Activated gamma-delta T cell treated with anti-CD3 and anti-CD28 coated beads, Interleukin-2, amount 50 U/mL, for 16 hours (primary cell): ENCODE data around the gene JAG2.

Experiments
- DNase-seq: peaks from one replicate; pipeline ENCODE4 v3.0.0-alpha.2; 2020; ENCODE audit warnings: low read depth

JAG2 gene

DNA sequence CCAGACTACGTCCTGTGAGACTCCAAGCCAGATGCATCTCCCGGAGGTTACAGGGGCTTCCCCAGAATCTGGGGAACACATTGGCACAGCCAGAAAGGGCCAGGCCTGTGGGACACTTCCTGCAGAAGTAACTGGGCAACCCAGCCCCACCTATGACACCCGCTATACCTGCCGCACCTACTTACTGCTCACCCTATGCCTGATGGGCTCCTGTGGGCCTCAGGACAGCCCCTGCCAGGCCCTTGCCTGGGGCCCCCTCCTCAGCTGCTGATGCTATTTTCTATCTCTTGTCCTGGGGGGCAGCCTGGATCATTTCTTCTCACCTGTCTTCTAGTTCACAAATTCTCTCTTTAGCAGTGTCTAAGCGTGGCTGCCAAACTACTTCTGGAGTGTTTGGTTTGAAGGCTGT lies 28.7 kb downstream of the JAG2 start:
- DNase-seq = no peak

DNA sequence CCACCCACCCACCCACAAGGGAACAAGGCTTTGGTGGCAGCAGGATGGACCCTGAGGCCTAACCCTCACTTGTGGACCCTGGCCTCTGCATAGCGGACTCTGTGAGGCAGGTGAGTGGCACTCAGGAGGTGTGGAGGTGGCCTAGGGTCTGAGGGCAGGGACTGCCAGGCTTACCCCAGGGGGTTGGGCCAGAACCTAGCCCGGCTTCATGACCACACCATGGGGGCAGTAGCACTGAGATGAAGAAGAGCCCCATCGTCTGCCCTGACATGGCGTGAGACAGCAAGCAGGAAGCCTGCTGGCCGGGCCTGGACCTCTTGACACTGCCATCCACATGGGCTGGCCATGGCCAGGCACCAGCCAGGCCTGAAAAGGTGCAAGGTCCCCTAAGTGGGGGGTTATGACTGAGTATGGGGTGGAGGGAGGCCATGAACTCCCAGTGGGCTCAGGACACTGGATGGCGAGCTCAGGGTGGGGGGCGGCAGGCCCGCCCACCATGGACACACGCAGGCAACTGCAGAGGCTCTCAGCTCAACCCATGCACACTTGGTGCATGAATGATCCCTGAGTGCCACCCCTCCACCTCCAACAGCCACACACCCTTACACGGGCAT lies 29.3 kb downstream of the JAG2 start:
- no peak for DNase-seq

DNA sequence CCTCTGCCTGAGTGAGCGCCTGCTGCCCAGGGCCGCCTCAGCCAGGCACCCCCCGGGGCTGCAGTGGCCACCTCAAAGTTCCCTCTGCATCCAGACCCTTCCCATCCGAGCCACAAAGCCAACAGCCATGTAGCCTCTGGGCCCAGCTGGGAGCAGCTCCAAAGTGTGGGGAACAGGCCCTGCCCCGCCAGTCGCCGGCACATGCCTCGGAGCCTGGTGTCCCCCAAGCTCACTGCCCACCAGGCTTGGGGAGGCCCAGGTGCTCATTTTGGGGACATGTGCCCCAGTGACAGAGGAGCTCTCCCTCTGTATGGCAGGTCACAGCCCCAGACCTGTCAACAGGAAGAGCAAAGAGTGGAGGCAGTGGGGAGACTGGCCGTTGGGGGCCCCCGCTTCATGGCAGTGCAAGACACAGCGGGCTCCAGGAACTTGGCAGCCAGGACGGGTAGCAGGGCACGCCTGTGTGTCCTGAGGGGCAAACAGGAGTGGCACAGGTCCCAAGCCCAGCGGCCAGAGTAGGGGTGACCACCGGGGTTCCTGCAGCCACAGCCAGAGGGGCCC lies 29.9 kb downstream of the JAG2 start:
- no peak for DNase-seq

DNA sequence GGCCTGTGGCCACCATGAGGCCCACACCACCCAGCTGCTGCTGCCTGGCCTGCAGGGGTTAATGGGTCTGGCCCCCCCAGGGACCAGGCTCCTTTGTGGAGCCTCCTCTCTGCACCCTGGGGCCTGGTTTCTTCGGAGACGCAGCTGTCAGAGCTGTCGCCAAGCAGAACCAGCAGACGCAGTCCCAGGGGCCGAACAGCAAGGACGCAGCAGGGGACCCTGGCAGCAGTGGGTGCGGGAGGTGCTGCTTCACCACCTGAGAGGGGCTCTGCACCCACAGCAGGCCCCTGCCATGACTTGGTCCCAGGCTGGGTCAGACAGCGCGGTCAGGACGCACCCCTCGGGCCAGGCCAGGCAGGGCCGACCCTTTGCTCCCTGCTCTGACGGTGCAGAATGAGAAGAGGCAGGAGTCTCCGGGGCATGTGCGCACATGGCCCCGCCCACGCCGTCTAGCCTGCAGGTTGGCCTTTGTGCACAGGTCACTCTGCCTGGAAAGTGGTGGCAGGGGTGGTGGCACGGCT lies 30.5 kb downstream of the JAG2 start:
- no peak for DNase-seq

DNA sequence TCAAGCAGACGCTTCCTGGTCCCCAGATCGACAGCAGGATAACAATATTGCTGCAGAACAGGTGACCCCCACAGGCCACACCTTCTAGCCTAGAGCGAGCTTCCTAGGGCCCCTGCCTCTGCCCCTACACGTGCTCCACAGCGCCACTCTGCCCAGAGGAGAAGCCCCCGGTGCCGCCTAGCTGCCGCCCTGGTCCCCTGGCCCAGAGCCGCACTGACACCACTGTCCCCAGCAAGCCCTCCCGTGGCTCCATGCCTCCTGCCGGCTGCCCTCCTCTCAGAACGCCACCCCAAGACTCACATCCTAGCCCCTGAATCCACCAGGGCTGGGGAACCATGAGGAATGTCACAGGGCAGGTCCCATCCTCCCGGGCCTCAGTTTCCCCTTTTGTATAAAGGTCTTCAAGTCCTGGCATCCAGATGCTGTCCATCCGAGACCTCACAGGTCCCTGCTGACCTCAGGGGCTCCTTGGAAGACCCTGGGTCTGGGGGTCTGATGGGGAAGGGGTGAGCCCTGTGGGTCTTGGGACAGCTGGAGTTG lies 31.0 kb downstream of the JAG2 start:
- no peak for DNase-seq

DNA sequence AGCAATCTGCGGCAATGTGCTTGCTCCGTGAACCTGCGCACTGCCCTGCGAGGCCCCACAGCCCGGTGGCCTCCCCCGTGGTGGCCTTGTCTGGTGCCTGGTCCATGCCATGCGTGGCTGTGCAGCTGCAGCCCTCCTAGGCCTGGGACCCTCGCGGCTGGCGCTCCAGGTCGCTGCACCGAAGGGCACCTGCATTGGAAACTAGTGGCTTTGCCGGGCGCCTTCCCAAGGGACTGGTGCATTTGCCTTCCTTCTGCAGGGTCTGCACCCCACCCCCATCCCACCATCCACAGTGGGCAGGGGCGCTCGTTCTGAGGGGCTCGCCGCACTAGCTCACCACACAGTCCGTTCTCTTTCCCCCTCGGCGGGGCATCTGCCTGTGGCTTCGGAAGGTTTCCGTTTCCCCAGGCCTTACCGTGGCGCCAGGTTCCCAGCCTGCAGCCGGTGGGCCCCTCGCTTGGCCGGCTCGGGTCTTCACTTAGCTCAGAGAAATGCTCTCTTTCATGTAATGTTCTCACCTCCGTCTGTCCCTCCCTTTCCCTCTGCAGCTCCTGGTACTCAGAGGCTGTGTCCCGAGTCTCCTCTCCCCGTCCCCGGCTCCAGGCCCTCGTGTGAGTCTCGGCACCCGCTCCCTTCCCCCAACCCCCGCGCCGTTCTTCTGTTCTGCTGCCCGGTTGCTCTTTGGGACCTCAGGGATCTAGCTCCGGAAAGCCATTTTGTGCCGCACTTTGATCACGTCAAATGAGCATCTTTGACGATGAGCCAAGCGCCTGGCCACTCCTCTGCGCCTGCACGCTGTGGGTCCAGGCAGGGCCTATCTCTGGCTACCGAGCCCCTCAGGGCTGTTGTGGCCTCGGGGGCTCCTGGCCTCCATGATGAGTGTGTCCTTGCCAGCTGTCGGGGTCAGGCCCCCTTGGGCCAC lies 31.9 kb downstream of the JAG2 start:
- DNase-seq = no peak

DNA sequence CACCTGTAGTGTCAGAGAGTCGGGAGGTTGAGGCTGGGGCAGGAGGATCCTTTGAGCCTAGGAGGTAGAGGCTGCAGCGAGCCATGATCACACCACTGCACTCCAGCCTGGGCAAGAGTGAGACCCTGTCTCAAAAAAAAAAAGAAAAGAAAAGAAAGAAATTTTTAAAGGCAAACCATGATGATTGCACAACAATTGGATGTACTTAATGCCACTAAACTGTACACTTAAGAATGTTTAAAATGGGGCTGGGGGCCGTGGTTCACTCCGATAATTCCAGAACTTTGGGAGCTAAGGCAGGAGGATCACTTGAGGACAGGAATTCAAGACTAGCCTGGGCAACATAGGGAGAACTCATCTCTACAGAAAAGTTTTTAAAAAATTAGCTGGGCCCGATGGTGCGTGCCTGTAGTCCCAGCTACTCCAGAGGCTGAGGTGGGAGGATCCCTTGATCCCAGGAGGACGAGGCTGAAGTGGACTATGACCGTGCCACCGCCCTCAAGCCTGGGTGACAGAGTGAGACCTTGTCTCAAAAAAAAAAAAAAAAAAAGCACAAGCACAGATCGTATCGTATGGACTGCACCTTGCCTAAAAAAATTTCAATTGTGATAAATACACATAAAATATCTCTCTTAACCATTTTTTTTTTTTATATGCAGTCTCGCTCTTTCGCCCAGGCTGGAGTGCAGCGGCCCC lies 32.7 kb downstream of the JAG2 start:
- DNase-seq = no peak

DNA sequence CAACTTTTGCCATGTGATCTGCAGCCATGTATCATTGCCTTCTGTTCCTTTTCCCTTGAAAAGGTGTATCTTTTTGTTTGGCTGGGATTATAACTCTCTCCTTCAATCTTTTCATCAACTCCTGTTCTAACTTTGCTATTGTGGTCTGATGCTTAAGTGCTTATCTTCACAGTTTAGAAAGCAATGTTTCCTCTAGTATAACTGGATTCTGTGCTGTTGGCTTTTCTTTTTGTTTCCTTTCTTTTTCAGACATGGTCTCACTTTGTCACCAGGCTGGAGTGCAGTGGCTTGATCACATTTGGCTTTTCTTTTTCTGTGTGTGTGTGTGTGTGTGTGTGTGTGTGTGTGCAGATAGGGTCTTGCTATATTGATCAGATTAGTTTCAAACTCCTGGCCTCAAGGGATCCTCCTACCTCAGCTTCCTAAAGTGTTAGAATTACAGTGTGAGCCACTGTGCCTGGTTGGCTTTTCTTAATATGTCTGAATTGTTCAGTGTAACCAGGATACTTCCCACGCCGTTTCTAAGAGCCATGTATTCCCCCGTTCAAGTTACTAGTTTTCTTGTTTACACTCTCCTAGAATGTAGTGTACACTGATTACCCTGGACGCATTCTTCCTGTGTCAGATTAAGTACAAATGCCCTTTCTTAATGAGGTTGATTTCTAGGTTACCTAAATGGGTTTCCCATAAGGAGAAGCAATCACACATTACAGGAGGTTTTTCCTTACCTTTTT lies 35.5 kb downstream of the JAG2 start:
- no peak for DNase-seq

DNA sequence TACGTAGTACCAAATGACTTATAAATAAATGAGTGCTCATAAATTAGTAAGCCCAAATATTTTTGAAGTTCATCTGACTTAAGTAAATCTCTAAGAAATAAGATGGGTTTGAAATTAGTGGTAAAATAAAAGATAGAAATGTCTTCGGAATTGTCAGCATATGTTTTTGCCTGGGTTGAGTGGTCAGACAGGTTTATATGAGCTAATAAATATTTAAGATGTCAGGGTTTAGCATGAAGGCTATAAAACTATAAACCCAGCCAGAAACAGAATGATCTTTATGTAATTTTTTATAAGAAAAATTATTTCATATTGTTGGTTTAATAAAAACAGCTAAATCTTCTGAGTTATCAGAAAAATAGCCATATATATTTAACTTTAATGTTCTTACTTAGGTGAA lies 37.3 kb downstream of the JAG2 start:
- DNase-seq = no peak

DNA sequence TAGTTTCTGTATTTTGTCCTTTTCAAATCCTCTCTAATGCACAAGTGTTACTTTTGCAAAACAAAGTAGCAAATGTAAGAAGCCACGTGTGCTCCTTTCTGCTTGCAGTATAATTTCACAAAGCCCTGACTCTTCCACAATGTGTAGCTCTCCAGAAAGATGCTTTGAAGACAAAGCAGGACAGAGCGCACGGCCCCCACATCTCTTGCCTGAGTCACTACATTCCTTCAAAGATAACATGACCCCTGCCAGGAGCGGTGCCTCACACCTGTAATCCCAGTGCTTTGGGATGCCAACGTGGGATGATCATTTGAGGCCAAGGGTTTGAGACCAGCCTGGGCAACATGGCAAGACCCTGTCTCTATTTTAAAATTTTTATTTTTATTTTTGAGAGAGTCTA lies 40.5 kb downstream of the JAG2 start:
- DNase-seq = no peak

DNA sequence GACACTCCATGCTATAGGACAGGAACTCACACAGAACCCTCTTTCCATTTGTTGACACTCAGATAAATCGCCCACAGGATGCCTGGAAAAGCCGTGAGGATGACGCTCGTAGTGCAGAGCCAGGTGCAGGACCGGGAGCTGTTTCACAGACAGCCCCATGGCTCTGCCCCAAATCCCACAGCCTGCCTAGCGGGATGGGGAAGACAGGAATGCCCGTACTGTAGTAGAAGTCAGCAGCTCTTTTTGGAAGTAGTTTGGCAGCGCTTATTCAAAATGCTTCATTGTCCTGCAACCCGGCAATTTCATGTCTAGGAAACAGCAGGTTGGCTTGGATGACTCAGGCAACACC lies 41.6 kb downstream of the JAG2 start:
- DNase-seq = no peak

DNA sequence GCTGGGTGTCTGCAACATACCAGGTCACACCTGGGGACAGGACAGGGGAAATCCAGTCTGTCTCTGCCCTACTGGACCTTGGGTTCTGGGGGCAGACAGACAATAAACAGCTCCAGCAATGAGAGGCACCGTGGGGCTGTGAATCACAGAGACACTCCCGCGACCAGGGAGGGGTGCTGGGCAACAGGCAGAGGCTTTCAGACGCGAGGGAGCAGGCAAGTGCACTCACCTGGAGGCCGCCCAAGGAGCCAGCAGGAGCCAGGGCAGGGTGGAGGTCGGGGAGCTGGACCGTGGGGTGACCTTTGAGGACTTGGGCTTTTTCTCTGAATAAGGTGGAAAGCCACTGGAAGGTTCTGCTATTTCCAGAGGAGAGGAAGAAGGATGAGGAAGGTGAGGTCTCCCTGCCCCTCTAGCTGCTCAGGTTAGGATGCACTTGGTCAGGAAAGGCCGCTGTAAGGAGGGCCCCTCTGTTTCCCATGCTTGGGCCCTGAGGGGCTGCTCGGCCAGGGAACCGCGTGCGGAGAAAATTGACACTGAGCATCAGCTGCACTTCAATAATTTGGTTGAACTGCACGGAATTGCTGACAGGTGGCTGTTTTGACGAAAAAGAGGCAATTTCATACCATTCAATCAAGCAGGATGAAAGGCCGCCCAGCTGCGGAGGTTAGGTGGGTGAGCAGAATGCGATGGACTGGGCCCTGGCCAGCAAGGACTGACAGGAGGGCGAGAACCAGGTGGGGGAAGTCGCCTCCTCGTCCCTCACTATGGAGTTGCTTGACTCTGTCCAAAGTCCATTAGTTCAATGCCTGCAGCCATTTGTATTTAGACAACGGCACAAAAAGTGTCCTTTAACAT lies 42.2 kb downstream of the JAG2 start:
- DNase-seq = no peak

DNA sequence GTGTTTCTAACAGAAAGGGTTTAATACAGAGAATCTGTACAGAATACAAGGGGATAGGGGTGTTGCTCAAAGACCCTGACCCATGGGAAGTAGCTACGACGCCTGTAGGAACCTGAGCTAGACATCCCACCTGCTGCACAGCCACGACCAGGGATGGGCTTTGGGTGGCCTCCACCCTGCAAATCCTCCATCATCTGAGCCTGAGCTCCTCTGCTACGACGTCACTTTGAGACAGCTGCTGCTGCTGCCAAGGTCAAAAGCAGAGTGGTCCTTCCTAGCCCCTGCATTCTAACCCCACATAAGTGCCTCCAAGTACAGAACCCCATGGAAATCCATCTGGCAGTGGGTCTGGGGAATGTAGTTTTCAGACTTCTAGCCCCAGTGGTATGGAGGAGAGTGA lies 43.8 kb downstream of the JAG2 start:
- no peak for DNase-seq

DNA sequence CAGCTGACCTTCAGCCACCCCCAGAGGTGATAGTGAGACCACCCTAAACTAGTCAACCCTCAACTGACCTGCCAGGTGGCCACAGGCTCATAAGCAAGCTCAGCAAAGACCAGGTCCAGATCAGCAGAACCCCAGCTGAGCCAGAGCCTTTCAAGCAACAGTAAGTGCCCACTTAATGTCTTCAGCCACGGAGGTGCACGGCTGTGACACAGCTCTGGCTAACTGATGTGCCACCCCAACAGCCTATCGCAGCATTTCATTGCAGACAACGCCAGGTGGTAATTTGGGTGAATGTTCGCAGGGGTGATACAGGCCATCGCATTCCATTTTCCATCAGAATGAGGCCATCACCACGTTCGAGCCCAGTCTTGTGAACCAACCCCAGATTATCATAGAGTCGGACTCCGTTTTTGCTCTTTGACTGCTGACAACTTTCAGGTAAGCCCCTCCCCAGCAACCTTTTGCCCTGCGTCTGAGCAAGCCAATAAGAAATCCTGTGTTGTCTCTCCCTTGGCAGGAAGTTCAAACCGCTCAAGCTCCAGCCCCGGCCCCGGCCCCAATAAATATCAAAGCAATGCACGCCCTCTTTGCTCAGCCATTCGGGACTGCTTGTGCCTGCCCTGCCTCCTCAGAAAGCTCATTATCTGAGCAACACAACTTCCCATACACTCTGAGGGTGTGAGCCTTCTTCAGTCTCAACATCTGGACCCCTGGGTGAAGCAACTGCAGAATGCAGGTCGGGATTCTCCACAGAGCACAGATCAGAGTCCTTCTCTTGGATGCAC lies 44.4 kb downstream of the JAG2 start:
- no peak for DNase-seq

DNA sequence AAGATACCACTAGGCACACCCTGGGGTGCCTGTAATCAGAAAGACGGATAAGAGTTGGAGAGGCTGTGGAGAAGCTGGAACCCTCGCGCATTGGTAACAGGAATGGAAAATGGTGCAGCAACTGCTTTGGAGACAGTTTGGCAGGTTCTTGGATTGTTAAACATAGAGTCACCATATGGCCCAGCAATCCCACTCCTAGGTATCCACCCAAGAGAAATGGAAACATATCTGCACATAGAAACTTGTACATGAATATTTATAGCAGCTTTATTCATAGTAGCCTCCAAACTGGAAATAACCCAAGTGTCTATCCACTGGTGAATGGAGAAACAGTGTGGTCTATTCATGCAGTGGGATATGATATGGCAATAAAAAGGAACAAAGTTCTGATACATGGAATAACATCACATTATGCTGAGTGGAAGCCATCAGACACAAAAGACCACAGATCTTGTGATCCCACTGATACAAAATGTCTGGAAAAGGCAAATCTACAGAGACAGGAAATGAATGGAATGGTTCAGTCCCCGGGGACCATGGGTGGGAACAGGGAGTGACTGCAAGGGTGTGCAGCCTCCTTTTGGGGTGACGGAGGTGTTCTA lies 45.4 kb downstream of the JAG2 start:
- no peak for DNase-seq

DNA sequence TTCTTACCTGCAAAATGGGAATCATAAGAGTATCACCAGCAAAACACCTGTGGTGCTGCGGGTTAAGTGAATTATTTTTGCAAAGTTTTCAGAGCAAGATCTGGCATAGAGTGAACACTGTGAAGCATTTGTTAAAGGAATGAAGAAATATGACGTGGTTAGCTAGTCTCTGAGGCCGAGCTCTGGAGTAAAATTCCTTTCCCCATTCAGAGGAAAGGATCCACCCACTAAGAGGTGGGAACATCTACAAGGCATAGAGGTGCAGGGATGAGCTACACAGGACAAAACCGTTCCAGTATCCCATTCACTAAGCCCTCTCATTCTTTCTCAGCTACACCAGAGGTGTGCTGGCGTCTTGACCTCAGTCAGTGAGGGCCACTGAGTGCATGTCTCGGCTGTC lies 48.5 kb downstream of the JAG2 start:
- DNase-seq = no peak

DNA sequence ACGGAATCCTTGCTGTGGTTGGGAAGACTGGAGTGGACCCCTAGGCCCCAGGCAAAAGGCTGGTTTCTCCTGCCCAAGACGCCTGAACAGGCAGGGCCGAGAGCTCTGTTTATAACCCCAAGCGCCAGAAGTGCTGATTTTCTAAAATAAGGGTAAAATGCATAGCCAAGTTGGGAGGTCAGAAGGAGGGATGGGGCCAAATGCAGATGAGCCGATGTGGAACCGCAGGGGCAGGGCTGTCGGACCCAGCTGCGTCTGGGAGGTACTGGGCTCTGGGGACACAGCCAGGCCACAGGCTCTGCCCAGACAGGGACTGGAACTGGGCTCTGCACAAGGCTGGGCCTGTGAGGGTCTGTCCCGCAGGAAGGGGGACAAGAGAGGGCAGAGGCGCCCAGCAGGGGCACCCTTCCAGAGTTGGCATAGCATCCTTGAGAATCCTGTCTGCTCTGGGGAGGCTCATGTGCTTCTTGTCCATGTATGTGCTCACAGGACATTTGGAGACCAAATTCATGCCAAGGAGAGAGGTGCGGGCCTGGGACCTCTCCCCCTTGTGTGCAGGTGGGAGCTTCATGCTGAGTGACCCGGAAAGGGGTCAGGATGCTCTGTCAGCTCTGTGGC lies 49.1 kb downstream of the JAG2 start:
- DNase-seq = no peak

DNA sequence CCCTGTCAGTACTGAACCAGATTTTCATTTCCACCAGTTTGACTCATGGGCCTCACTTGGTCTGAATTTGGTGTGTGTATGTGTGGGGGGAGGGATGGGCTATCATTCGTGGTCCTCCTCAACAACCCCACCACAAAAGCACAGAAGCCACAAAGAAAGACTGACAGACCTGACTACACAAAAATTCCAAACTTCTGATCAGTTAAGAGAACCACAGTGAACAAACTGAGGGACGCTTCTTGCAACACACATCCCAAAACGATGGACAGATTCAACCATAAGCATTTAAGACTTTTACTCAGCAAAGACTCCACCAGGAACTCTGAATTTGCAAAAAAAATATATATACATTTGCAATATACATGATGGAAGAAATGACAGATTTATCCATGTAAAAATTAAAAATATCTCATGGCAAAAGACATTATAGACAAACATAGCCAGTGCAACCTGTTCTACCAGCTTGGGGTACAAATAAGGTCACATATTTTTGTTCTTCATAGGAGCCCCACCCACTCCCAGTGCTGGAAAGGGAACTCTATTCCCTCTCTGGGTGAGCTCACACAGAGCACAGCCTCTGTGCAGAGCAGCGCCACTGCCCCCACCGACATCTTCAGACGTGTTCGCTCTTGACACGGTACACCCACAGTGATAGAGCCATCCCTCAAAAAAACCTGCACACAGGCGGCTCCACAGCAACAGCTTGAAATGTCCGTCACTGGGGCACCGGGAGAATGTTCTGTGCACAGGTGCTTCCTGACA lies 49.7 kb downstream of the JAG2 start:
- no peak for DNase-seq
